HL-60 (cell line): ENCODE measurements around the gene OR5K4.

Source experiments
- DNase-seq, 2 experiments: peaks; one replicate each; pipeline ENCODE4 v3.0.0-alpha.2; 2010 to 2020; ENCODE audit warnings: low read depth in 1 of 2, low spot score in 1 of 2
- H3K27ac ChIP-seq: fragments of 250-450 bp; sonication (Bioruptor Pico); replicated peaks from 2 replicates; pipeline ENCODE4 v1.5.1; 2020; ENCODE audit warnings: mild to moderate bottlenecking, moderate library complexity
- H3K27me3 ChIP-seq: fragments of 250-450 bp; sonication (Bioruptor Pico); 2 replicates; pipeline ENCODE4 v1.5.1; 2021; ENCODE audit warnings: mild to moderate bottlenecking, moderate library complexity; ENCODE audit not compliant: insufficient read depth, poor library complexity, severe bottlenecking
- H3K4me3 ChIP-seq: replicated peaks from 2 replicates; pipeline ENCODE4 v1.5.1; 2011; ENCODE audit warnings: mild to moderate bottlenecking, control low read depth, low read length; ENCODE audit not compliant: insufficient read depth
- CTCF ChIP-seq: IDR thresholded peaks from one replicate; pipeline ENCODE4 v1.5.1; 2011; ENCODE audit warnings: low read length, control low read depth, inconsistent platforms; ENCODE audit not compliant: insufficient read depth
- GABPA ChIP-seq: IDR thresholded peaks from 2 replicates; pipeline ENCODE4 v1.6.1; 2012; ENCODE audit warnings: low read depth
- POLR2AphosphoS5 ChIP-seq: IDR thresholded peaks from 2 replicates; pipeline ENCODE4 v1.6.1; 2012; ENCODE audit warnings: low read depth
- REST ChIP-seq: IDR thresholded peaks from 2 replicates; pipeline ENCODE4 v1.6.1; 2012; ENCODE audit warnings: low read depth; ENCODE audit not compliant: insufficient replicate concordance
- SPI1 ChIP-seq: IDR thresholded peaks from 2 replicates; pipeline ENCODE4 v1.6.1; 2012; ENCODE audit warnings: low read depth, mild to moderate bottlenecking, borderline replicate concordance

Gene OR5K4

DNA sequence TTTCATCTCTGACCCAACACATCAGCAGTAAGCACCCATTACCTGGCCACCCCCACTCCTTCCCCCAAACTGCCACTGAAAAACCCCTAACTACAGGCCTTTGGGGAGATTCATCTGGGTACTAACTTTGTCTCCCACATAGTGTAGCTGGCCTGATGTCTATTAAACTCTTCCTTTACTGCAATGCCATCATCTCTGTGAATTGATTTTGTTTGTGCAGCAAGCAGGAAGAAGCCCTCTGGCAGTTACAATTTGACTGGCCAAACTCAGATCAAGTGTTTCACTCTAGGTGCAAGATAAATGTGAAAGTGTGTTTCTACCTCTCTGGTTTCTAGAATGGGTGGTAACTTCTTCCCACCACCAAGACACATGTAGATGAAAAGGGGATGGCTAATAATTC is 26.7 kb upstream of the OR5K4 start:
- DNase-seq, result no peak
- Histone ChIP-seq H3K27ac (no peak overlapping the region), H3K27me3 (no peaks in the 10 kb centered on the region), H3K4me3 (no peak overlapping the region)
- TF ChIP-seq SPI1, result no peak

DNA sequence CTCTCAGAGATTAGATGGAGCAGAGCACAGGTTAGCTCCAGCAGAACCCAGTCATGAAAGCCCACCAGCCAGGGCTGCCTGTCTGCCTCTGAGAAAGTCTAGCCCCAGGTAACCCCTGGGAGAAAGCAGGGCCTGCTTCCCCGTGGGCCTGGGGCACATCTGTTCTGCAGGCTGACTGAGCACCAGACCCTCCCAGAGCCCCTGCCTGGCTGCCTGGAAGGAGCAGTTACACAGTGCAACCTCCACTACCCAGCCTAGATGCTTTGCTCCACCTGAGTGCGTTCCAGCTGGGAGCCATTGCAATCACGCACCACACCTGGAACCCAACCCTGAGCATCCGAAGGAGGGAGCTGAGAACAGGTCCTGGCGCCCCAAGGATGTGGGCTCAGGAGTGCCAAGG is 24.7 kb upstream of the OR5K4 start:
- Histone ChIP-seq H3K27me3 (no peaks in the 10 kb centered on the region), H3K4me3 (no peak overlapping the region), H3K27ac (no peak overlapping the region)
- TF ChIP-seq SPI1 (no peak), CTCF (no peak), REST (no peak), GABPA (no peak), POLR2AphosphoS5 (no peak)
- DNase-seq, result no peak

DNA sequence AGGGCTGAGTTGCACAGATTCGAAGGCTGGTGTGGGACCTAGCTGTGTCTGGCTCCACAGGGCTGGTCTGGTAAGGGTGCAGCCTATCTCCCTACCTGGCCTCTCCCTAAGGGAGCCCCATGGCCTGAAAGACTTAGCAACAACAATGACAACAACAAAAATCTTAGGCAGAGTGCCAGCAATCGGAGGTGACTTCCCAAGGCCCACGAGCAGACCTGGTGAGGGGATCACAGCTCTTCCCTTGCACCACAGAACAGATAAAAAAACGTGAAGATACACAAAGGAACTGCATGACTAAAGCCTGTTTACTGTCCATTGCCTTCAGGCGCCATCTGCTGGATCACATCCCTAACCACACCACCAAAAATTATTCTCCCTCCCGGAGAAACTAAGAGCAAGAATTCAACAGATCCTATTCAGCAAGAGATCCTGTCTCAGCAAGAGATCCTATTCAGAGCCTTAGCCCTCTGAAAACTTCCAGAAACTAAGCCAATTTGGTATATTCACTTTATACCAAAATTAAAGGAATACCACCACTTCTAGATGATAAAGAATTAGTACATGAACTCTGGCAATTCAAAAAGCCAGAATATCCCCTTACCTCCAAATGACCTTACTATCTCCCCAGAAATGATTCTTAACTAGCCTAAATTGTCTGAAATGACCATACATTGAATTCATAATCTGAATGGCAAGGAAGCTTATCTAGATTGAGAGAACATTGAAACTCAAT is 24.1 kb upstream of the OR5K4 start:
- no peaks in the 10 kb centered on the region for H3K27me3 ChIP-seq
- no peak overlapping the region for H3K4me3 ChIP-seq
- peak; percentile 13 to 49 for DNase-seq
- H3K27ac ChIP-seq, result no peak overlapping the region
- TF ChIP-seq POLR2AphosphoS5, result no peak
- TF ChIP-seq CTCF, result peak; percentile 58

GRCh38 chr3:98331329-98331728 is 22.3 kb upstream of the OR5K4 start:
- DNase-seq, result no peak
- no peak overlapping the region for H3K27ac ChIP-seq
- TF ChIP-seq REST, result no peak
- no peak for TF ChIP-seq SPI1
- no peak for TF ChIP-seq POLR2AphosphoS5
- TF ChIP-seq GABPA, result no peak
- TF ChIP-seq CTCF, result no peak
- no peaks in the 10 kb centered on the region for H3K27me3 ChIP-seq
- no peak overlapping the region for H3K4me3 ChIP-seq
